Activated gamma-delta T cell treated with anti-CD3 and anti-CD28 coated beads, Interleukin-2, amount 50 U/mL, for 16 hours (primary cell): ENCODE measurements around the gene ADAMTSL1.

Source experiments
- DNase-seq: peaks from one replicate; pipeline ENCODE4 v3.0.0-alpha.2; 2020; ENCODE audit warnings: low read depth

ADAMTSL1 gene

DNA sequence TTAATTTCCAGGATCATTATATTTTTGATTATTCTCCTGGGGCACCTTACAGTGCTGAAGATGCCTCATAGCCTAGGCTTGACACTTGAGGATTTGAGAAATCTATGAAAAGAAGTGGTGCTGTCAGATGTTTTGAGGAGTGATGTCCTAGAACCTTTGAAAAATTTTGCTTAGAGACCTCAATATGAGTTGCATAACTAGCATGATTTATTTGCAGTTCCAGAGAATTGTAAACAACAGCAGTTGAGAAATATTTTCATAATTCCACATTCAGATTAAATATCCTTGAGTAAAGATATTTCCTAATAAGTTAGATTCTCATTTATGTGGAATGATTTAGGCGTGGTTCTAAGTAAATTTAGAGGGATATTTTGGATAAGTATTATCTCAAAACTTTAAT lies 225.8 kb downstream of the ADAMTSL1 start:
- no peak for DNase-seq

GRCh38 chr9:18700714-18701113 lies 226.8 kb downstream of the ADAMTSL1 start:
- no peak for DNase-seq

GRCh38 chr9:18703151-18703900 lies 229.4 kb downstream of the ADAMTSL1 start:
- no peak for DNase-seq

DNA sequence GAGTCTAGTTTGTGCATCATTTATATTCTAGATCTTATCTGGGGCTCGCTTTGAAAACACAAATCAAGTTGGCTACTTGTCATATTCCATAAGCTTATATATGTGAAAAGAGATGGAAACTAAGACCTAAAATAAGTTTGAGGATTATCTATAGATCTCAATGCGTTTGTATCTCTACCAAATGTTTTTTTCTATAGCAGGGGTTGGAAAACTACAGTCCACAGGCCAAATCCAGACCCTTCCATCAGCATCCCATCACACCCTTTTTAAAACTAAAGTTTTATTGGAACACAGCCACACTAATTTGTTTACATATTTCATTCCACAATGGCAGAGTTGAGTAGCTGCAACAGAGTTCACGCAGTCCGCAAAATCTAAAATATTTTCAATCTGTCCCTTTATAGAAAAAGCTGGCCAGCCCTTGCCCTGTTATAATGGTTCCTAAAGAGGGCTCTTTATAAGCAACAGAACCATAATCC lies 230.0 kb downstream of the ADAMTSL1 start:
- DNase-seq, result no peak

GRCh38 chr9:18705796-18706392 lies 231.9 kb downstream of the ADAMTSL1 start:
- no peak for DNase-seq

DNA sequence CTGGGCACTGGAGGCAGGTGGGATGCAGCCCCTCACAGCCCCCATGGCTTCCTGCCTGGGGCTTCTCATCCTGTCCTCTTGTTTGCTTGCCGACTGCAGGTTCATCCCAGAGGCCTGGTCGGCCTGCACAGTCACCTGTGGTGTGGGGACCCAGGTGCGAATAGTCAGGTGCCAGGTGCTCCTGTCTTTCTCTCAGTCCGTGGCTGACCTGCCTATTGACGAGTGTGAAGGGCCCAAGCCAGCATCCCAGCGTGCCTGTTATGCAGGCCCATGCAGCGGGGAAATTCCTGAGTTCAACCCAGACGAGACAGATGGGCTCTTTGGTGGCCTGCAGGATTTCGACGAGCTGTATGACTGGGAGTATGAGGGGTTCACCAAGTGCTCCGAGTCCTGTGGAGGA lies 232.7 kb downstream of the ADAMTSL1 start:
- no peak for DNase-seq

DNA sequence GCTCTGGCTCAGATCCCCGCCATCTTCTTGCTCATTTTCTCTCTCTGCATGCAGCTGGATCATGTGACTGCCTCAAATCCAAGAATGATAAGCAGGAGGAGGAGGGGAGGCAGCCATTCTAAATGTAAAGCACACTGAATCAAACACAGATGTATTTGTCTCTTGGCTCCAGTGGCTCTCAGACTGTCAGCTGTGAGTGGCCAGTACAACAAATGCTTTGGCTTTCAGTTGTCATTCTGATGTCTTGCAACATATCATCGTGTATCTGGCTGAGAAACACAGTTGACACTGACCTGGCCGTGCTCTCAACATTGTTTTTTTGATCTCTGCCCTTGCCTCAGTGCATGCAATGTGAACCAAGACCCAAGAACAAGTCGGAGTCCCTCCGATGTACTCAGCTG lies 233.1 kb downstream of the ADAMTSL1 start:
- DNase-seq, result no peak

GRCh38 chr9:18707489-18708205 lies 233.7 kb downstream of the ADAMTSL1 start:
- DNase-seq, result no peak

DNA sequence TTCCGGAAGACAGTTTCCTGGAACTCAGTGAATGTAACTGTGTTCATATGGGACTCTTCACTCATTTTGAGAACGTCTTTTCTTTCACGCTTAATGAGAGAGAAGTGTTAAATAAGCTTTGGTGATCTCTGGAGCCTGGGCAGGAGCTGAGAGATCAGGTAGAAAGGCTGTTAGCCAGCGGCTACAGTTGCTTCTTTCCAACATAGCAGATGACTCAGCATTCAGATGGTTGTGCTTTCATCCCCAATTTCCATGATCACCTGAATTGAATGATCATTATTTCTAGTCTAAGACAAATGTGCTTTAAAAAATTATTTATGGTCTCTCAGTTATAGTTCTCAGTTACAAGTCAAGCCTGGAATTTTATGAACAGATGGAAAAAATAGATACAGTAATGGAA lies 234.5 kb downstream of the ADAMTSL1 start:
- DNase-seq, result no peak

- no peak for DNase-seq
These were observed 236.1 kb downstream of the ADAMTSL1 start for GRCh38 chr9:18710065-18710464.

DNA sequence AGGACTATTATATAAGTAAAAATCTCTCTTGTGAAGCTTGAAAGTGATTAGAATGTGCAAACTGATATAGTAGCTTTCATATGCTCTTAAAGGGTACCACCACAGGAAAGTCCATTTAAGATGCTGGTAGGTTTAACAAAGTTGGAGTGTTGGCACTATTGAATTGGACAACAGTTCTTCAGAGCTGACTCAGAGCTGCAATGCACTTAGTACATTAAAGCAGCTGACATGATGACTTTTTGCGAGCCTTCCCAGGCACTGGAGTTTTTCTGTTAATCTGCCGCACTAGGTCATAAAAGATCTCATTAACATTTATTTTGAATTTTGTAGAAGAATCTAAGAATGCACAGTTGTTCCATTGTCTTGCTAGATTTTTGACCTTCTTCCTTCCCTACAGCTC lies 243.8 kb downstream of the ADAMTSL1 start:
- no peak for DNase-seq

DNA sequence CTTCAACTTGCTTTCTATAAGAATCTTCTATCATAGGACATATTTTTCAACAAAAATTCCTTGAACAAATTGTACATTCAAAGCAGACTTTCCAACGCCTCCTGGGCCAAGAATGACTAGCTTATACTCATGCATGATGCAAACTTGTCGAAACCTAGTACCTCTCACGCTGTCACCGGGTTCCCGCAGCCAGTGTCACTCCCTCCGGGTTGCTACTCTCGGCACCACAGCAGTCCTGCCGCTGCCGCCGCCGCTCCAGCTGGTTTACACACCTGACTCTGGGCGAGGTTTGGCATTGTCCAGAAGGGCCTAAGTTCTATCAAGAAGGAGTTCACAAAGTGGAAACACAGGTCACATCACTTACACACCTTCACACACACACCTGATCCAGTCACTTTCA lies 244.4 kb downstream of the ADAMTSL1 start:
- no peak for DNase-seq

- no peak for DNase-seq
These were observed 245.0 kb downstream of the ADAMTSL1 start for GRCh38 chr9:18718932-18719331.

GRCh38 chr9:18720691-18721090 lies 246.7 kb downstream of the ADAMTSL1 start:
- no peak for DNase-seq

DNA sequence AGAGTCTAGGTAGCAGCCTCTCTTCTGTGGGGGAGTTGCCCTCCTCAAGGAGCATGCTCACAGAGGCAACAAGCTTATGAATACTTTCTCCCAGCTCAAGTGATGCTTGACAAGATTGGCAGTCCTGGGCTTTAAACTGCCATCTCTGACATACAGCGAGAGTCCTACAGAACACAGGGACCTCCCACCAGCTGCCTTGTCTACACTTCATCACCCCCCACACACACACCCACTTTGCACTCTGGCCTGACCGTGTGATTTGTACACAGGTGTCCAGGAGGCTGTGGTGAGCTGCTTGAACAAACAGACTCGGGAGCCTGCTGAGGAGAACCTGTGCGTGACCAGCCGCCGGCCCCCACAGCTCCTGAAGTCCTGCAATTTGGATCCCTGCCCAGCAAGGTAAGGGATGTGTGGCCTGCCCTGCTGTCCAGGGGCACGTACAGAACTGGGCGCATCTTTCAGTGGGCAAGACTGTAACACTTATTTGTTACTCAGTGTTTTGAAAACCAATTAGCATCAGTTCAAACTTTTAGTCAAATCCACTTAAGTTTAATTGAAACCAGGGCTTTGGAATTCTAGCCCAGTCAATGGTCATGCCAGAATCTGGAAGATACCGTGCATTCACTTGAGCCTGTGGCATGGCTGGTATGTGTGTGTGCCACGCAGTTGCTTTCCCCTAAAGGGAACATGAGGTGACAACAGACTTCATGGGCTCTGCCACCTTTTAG lies 247.5 kb downstream of the ADAMTSL1 start:
- DNase-seq, result no peak

GRCh38 chr9:18721995-18722310 lies 248.0 kb downstream of the ADAMTSL1 start:
- DNase-seq, result no peak

DNA sequence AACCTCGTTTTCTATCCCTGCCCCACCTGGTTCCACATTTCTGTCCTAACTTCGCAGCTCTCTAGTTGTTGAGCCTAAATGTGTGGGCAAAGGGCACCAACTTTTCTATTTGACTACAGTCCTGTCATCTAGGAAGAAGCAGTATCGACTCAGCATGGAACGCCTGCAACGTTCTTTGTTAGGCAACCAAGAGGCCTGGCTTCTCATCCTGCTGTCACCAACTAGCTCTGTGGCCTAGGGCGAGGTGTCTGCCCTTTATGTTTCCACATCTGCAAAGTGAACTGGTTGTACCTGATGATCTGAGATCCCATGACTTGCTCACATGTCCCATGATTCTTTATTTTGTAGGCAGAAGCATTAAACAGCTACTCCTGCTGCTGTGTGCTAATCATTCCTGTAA lies 248.9 kb downstream of the ADAMTSL1 start:
- no peak for DNase-seq

DNA sequence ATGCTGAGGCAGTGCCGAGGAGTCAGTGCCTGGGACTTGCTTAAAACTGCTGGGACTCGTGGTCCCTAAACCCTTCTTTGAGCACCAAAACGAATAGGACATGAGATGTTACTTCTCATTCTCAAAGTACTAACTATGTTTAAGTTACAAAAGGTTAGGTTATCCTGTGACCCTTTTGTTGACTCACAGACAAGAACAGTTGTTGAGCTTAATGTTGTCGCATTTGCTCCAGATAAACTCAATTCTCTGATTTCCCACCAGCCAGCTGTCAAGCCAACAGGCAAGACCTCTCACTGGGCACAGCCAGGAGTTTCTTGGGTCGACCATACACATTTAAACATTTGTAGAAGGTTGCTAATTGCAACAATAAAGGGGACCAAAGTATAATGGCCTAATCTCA lies 249.4 kb downstream of the ADAMTSL1 start:
- no peak for DNase-seq

GRCh38 chr9:18726546-18726945 lies 252.6 kb downstream of the ADAMTSL1 start:
- DNase-seq, result no peak

- no peak for DNase-seq
These were observed 254.0 kb downstream of the ADAMTSL1 start for GRCh38 chr9:18727904-18728303.

GRCh38 chr9:18728642-18729041 lies 254.7 kb downstream of the ADAMTSL1 start:
- no peak for DNase-seq

- DNase-seq, result no peak
These were observed 256.3 kb downstream of the ADAMTSL1 start for GRCh38 chr9:18730241-18730640.

- DNase-seq, result no peak
These were observed 265.2 kb downstream of the ADAMTSL1 start for GRCh38 chr9:18739127-18739526.
